SK-N-SH (cell line): ENCODE measurements around the gene PSMD3. TPM values are rescaled to one million over a fixed set of nuclear protein-coding genes. Genes with fewer than 3 reads are reported as not detected.

Experiments used
- CTCF ChIA-PET: fragments of 300-600, 350-600 bp; formaldehyde crosslinking; extraction: SDS; loops from one replicate; lab custom pipeline; 2021; lab: Yijun Ruan, JAX
- POLR2A ChIA-PET: fragments of 350-600 bp; sonication (Branson Sonifier 250); formaldehyde crosslinking; extraction: SDS; loops from one replicate; lab custom pipeline; 2020; ENCODE audit warnings: antibody characterized with exemption, inconsistent platforms; lab: Yijun Ruan, JAX
- DNase-seq: peaks from one replicate; pipeline ENCODE4 v3.0.0; 2012
- H2AFZ ChIP-seq: fragments of 200-600 bp; sonication (generic); 2 replicates; pipeline ENCODE4 v1.8.1; 2016; ENCODE audit warnings: antibody characterized with exemption, mild to moderate bottlenecking, low read depth
- H3F3A ChIP-seq: fragments of 200-600 bp; sonication (generic); replicated peaks from 2 replicates; pipeline ENCODE3; 2016; ENCODE audit warnings: antibody characterized with exemption, mild to moderate bottlenecking; ENCODE audit not compliant: insufficient read depth
- H3K27ac ChIP-seq, 2 experiments: fragments of 200-500 bp in 1 of 2; fragments of 200-600 bp in 1 of 2; sonication (Bioruptor generic) in 1 of 2; sonication (generic), shearing (Covaris generic) in 1 of 2; 2 replicates each; pipeline versions ENCODE4 v1.5.1 to v1.6.1; 2014 to 2016; ENCODE audit warnings: low read depth in 2 of 2, inconsistent platforms in 1 of 2, low read length in 1 of 2, mild to moderate bottlenecking in 1 of 2, mixed read lengths in 1 of 2
- H3K27me3 ChIP-seq: fragments of 200-600 bp; sonication (generic), shearing (Covaris generic); 2 replicates; pipeline ENCODE4 v1.6.1; 2016; ENCODE audit warnings: mixed run types; ENCODE audit not compliant: insufficient read depth
- H3K36me3 ChIP-seq, 2 experiments: fragments of 200-500 bp in 1 of 2; fragments of 200-600 bp in 1 of 2; sonication (Bioruptor generic) in 1 of 2; sonication (generic) in 1 of 2; replicated peaks in 1 of 2; 2 replicates each; pipeline versions ENCODE3 to v1.5.1; 2014 to 2016; ENCODE audit warnings: low read length in 1 of 2, mild to moderate bottlenecking in 1 of 2; ENCODE audit not compliant: insufficient read depth in 2 of 2, control insufficient read depth in 1 of 2
- H3K4me1 ChIP-seq, 2 experiments: fragments of 200-500 bp in 1 of 2; fragments of 200-600 bp in 1 of 2; sonication (Bioruptor generic) in 1 of 2; sonication (generic), shearing (Covaris generic) in 1 of 2; 2 replicates each; pipeline versions ENCODE4 v1.5.1 to v1.6.1; 2014 to 2016; ENCODE audit warnings: low read depth in 1 of 2, low read length in 1 of 2, mixed run types in 1 of 2; ENCODE audit not compliant: insufficient read depth in 2 of 2, control insufficient read depth in 1 of 2
- H3K4me2 ChIP-seq: fragments of 200-600 bp; sonication (generic), shearing (Covaris generic); 2 replicates; pipeline ENCODE4 v1.6.1; 2017; ENCODE audit warnings: mixed run types
- H3K4me3 ChIP-seq, 2 experiments: fragments of 200-500 bp in 1 of 2; fragments of 200-600 bp in 1 of 2; sonication (Bioruptor generic) in 1 of 2; sonication (generic), shearing (Covaris generic) in 1 of 2; 2 replicates each; pipeline versions ENCODE4 v1.5.1 to v1.8.1; 2014 to 2016; ENCODE audit warnings: low read depth in 2 of 2, inconsistent platforms in 1 of 2, low read length in 1 of 2, mild to moderate bottlenecking in 1 of 2, mixed read lengths in 1 of 2, moderate library complexity in 1 of 2
- H3K79me2 ChIP-seq: fragments of 200-600 bp; sonication (generic); 2 replicates; pipeline ENCODE4 v1.8.1; 2017; ENCODE audit warnings: mild to moderate bottlenecking; ENCODE audit not compliant: insufficient read depth
- H3K9ac ChIP-seq: fragments of 200-600 bp; sonication (generic); 2 replicates; pipeline ENCODE4 v1.6.1; 2017; ENCODE audit warnings: mixed run types
- H3K9me2 ChIP-seq: fragments of 200-600 bp; sonication (generic); 2 replicates; pipeline ENCODE4 v1.6.1; 2017; ENCODE audit warnings: mixed run types
- H3K9me3 ChIP-seq: fragments of 200-600 bp; sonication (generic); 2 replicates; pipeline ENCODE4 v1.6.1; 2017; ENCODE audit warnings: mixed run types, mild to moderate bottlenecking, moderate library complexity
- H4K20me1 ChIP-seq: fragments of 200-600 bp; sonication (generic); 2 replicates; pipeline ENCODE4 v1.6.1; 2017; ENCODE audit warnings: mild to moderate bottlenecking, mixed run types; ENCODE audit not compliant: insufficient read depth
- CHD2 ChIP-seq: fragments of 150-350 bp; IDR thresholded peaks from 2 replicates; pipeline ENCODE4 v1.6.1; 2018; ENCODE audit warnings: low read length; ENCODE audit not compliant: partially characterized antibody
- CTCF ChIP-seq: fragments of 200-600 bp; sonication (generic); IDR thresholded peaks from 2 replicates; pipeline ENCODE4 v1.6.1; 2017; ENCODE audit warnings: antibody characterized with exemption, mild to moderate bottlenecking, moderate library complexity
- ELF1 ChIP-seq: IDR thresholded peaks from 2 replicates; pipeline ENCODE4 v1.4.0; 2012
- EP300 ChIP-seq, 2 experiments: IDR thresholded peaks; 2 replicates each; pipeline versions ENCODE4 v1.4.0 to v1.6.1; 2012; ENCODE audit warnings: borderline replicate concordance in 1 of 2, low read depth in 1 of 2, low read length in 1 of 2
- FOSL2 ChIP-seq: IDR thresholded peaks from 2 replicates; pipeline ENCODE4 v1.4.0; 2012; ENCODE audit warnings: low read depth, mild to moderate bottlenecking, moderate library complexity, borderline replicate concordance
- GATA2 ChIP-seq: sonication (generic); formaldehyde crosslinking; IDR thresholded peaks from 2 replicates; pipeline ENCODE4 v1.5.0; 2020; ENCODE audit warnings: mild to moderate bottlenecking, missing genetic modification reagents
- MAX ChIP-seq: IDR thresholded peaks from 2 replicates; pipeline ENCODE4 v1.4.0; 2012; ENCODE audit warnings: low read depth
- MXI1 ChIP-seq: IDR thresholded peaks from 2 replicates; pipeline ENCODE4 v1.6.1; 2012; ENCODE audit warnings: mild to moderate bottlenecking, low read depth, low read length, improper control_type of control experiment
- NFIC ChIP-seq: IDR thresholded peaks from 2 replicates; pipeline ENCODE4 v1.4.0; 2012; ENCODE audit warnings: borderline replicate concordance
- NRF1 ChIP-seq: IDR thresholded peaks from 2 replicates; pipeline ENCODE4 v1.6.1; 2012; ENCODE audit warnings: low read depth, mild to moderate bottlenecking, low read length
- PBX3 ChIP-seq: IDR thresholded peaks from 2 replicates; pipeline ENCODE4; 2012
- RAD21 ChIP-seq: IDR thresholded peaks from 2 replicates; pipeline ENCODE4 v1.6.1; 2012; ENCODE audit warnings: mild to moderate bottlenecking, low read length
- REST ChIP-seq: IDR thresholded peaks from 2 replicates; pipeline ENCODE4 v1.6.1; 2012; ENCODE audit warnings: mild to moderate bottlenecking, low read depth, low read length, moderate library complexity
- RXRA ChIP-seq: IDR thresholded peaks from 2 replicates; pipeline ENCODE4 v1.4.0; 2012; ENCODE audit warnings: low read depth, mild to moderate bottlenecking, borderline replicate concordance
- SMC3 ChIP-seq: IDR thresholded peaks from 2 replicates; pipeline ENCODE4 v1.6.1; 2012; ENCODE audit warnings: low read depth, low read length, improper control_type of control experiment
- USF2 ChIP-seq: fragments of 150-350 bp; IDR thresholded peaks from 2 replicates; pipeline ENCODE4 v1.6.1; 2017; ENCODE audit warnings: antibody characterized with exemption, low read length, low read depth, borderline replicate concordance
- WGBS: methylation state at CpG from one replicate; pipeline ENCODE4 v1.1.6; 2017; ENCODE audit warnings: low lambda C conversion rate; 5-methylcytosine and 5-hydroxymethylcytosine counted together
- polyA plus RNA-seq, 3 experiments: library from polyadenylated mRNA; depleted of rRNA; stranded (reverse); fragments of >200 nt; gene quantifications; 2 replicates each; pipeline ENCODE4 v1.2.3, GENCODE V29; 2012

PSMD3 gene
- polyA plus RNA-seq, 1 of the 3 experiments (the other 2 are of a cell fraction): 104 TPM

- TF ChIP-seq REST: peak; percentile 64
- peak; percentile 79 for TF ChIP-seq CTCF
- peak; percentile 93 for TF ChIP-seq SMC3
- TF ChIP-seq EP300 (IDR thresholded peaks at IDR 0.05; ENCODE audit: borderline replicate concordance in 1 of 2, low read depth in 1 of 2, low read length in 1 of 2): peak in 1 of 2 experiments; percentile 19; a peak in 1 of 4 replicates
- TF ChIP-seq MXI1: peak; percentile 81
- no peak for TF ChIP-seq RXRA
- TF ChIP-seq MAX: peak; percentile 93
- no peak for TF ChIP-seq NRF1
Observed at GRCh38 chr17:39980351-39981206, at the start of gene PSMD3 (continued).

- Histone ChIP-seq H3K27ac (no peak overlapping the region), H3K9me2 (no peaks in the 10 kb centered on the region), H3K4me1 (peaks cover under 1% of the 10 kb centered on the region in 2 experiments; a peak in 2 of 4 replicates), H3F3A (peaks cover 23% of the 10 kb centered on the region), H3K27me3 (no peaks in the 10 kb centered on the region), H3K4me3 (no peak overlapping the region), H3K4me2 (no peak overlapping the region), H3K9me3 (no peaks in the 10 kb centered on the region), H2AFZ (no peak overlapping the region), H3K9ac (no peak overlapping the region), H3K79me2 (no peaks in the 10 kb centered on the region), H3K36me3 (no peaks in the 10 kb centered on the region), H4K20me1 (peaks cover 7% of the 10 kb centered on the region; the same call in 1 of the 2 replicates)
- ChIA-PET CTCF (no interaction called here), POLR2A (no interaction called here)
- WGBS: 85% methylated on average over 4 of the region's 5 CpGs
- no peak for DNase-seq
- no peak for TF ChIP-seq RAD21
- no peak for TF ChIP-seq FOSL2
- no peak for TF ChIP-seq NFIC
- no peak for TF ChIP-seq GATA2 (CRISPR knock-in tag)
- TF ChIP-seq ELF1: no peak
- no peak for TF ChIP-seq PBX3
- no peak for TF ChIP-seq CHD2
- no peak for TF ChIP-seq SMC3
- no peak for TF ChIP-seq USF2
- no peak for TF ChIP-seq CTCF
Observed at GRCh38 chr17:39933912-39934311, 46.7 kb upstream of the PSMD3 start.
